H1 (cell line): Measurements from ENCODE around the gene EXD3. TPM values are rescaled to one million over a fixed set of nuclear protein-coding genes. Genes with fewer than 3 reads are reported as not detected.

Source experiments
- CTCF ChIA-PET: fragments of 300-600 bp; sonication (Branson Sonifier 250); formaldehyde crosslinking; loops from one replicate; lab custom pipeline; 2021; ENCODE audit not compliant: partially characterized antibody; lab: Charles Lee
- POLR2A ChIA-PET: fragments of 300-600 bp; sonication (Branson Sonifier 250); formaldehyde crosslinking; loops from one replicate; lab custom pipeline; 2021; ENCODE audit warnings: inconsistent platforms; ENCODE audit not compliant: partially characterized antibody; lab: Charles Lee
- DNase-seq, 2 experiments: peaks; one replicate each; pipeline versions ENCODE4 v3.0.0 to v3.0.0-alpha.2; 2010 to 2022; ENCODE audit warnings: low spot score in 2 of 2, low read depth in 1 of 2, mixed read lengths in 1 of 2
- FAIRE-seq: peaks from 2 replicates; lab custom pipeline; 2011; peaks lifted over from hg19 to GRCh38; lab: Jason Lieb, UNC
- H2AFZ ChIP-seq: 2 replicates; pipeline ENCODE4 v1.8.1; 2012; ENCODE audit warnings: low read length, inconsistent platforms
- H2AK5ac ChIP-seq: 2 replicates; pipeline ENCODE4 v1.6.1; 2013; ENCODE audit warnings: low read depth, low read length
- H2BK120ac ChIP-seq: replicated peaks from 2 replicates; pipeline ENCODE3; 2013; ENCODE audit warnings: low read depth, low read length, inconsistent platforms
- H2BK12ac ChIP-seq: 2 replicates; pipeline ENCODE4 v1.6.1; 2013; ENCODE audit warnings: low read depth, low read length
- H2BK15ac ChIP-seq: 2 replicates; pipeline ENCODE4 v1.6.1; 2013; ENCODE audit warnings: low read length
- H2BK20ac ChIP-seq: 2 replicates; pipeline ENCODE4 v1.6.1; 2013; ENCODE audit warnings: low read length
- H2BK5ac ChIP-seq: 2 replicates; pipeline ENCODE4 v1.6.1; 2013; ENCODE audit warnings: low read depth, low read length
- H3K14ac ChIP-seq: 2 replicates; pipeline ENCODE4 v1.6.1; 2013; ENCODE audit warnings: inconsistent platforms; ENCODE audit not compliant: insufficient read length
- H3K18ac ChIP-seq: 2 replicates; pipeline ENCODE4 v1.6.1; 2013; ENCODE audit warnings: low read length; ENCODE audit errors: extremely low read depth
- H3K23ac ChIP-seq: 2 replicates; pipeline ENCODE4 v1.6.1; 2013; ENCODE audit warnings: inconsistent platforms; ENCODE audit not compliant: insufficient read length
- H3K23me2 ChIP-seq: 2 replicates; pipeline ENCODE4 v1.6.1; 2013; ENCODE audit warnings: low read depth, low read length
- H3K27ac ChIP-seq: 2 replicates; pipeline ENCODE4 v1.6.1; 2011; ENCODE audit warnings: low read depth, low read length, inconsistent platforms
- H3K27me3 ChIP-seq, 4 experiments: replicated peaks in 1 of 4; 1 replicate in 1 of 4; 2 replicates in 3 of 4; pipeline versions ENCODE4 v1.6.1 to v1.8.1; 2011 to 2013; ENCODE audit warnings: low read length in 3 of 4, mild to moderate bottlenecking in 3 of 4, inconsistent platforms in 2 of 4, mixed read lengths in 2 of 4, moderate library complexity in 1 of 4; ENCODE audit not compliant: control insufficient read depth in 3 of 4, insufficient read depth in 3 of 4; ENCODE audit errors: extremely low read depth in 1 of 4
- H3K36me3 ChIP-seq, 4 experiments: 2 replicates each; pipeline versions ENCODE4 v1.6.1 to v1.8.1; 2011 to 2013; ENCODE audit warnings: mild to moderate bottlenecking in 4 of 4, low read length in 3 of 4, moderate library complexity in 2 of 4, control low read depth in 1 of 4, inconsistent platforms in 1 of 4; ENCODE audit not compliant: insufficient read depth in 4 of 4, control insufficient read depth in 2 of 4
- H3K4ac ChIP-seq: replicated peaks from 2 replicates; pipeline ENCODE3; 2013; ENCODE audit warnings: low read length, low read depth, mixed read lengths, inconsistent platforms; ENCODE audit not compliant: insufficient read length
- H3K4me1 ChIP-seq, 4 experiments: replicated peaks in 1 of 4; 1 replicate in 1 of 4; 2 replicates in 3 of 4; pipeline versions ENCODE4 v1.6.1 to v1.8.1; 2011 to 2013; ENCODE audit warnings: low read length in 3 of 4, inconsistent platforms in 2 of 4, mixed read lengths in 1 of 4; ENCODE audit not compliant: insufficient read depth in 4 of 4, control insufficient read depth in 3 of 4
- H3K4me2 ChIP-seq, 2 experiments: 2 replicates each; pipeline versions ENCODE4 v1.6.1 to v1.8.1; 2011 to 2013; ENCODE audit warnings: low read depth in 2 of 2, low read length in 2 of 2, control low read depth in 1 of 2, inconsistent platforms in 1 of 2, mild to moderate bottlenecking in 1 of 2; ENCODE audit not compliant: insufficient read depth in 1 of 2
- H3K4me3 ChIP-seq, 4 experiments: fragments of 200-600, 300-600 bp in 1 of 4; sonication (generic), shearing (Covaris generic), sonication (Bioruptor Twin) in 1 of 4; 2 replicates each; pipeline versions ENCODE4 v1.5.1 to v1.8.1; 2011 to 2016; ENCODE audit warnings: low read length in 4 of 4, low read depth in 3 of 4, control low read depth in 2 of 4, inconsistent platforms in 2 of 4, mild to moderate bottlenecking in 2 of 4, mixed read lengths in 1 of 4, moderate library complexity in 1 of 4; ENCODE audit not compliant: insufficient read depth in 2 of 4; ENCODE audit errors: extremely low read depth in 1 of 4
- H3K56ac ChIP-seq: replicated peaks from 2 replicates; pipeline ENCODE3; 2013; ENCODE audit warnings: low read depth, mild to moderate bottlenecking, mixed read lengths, low read length, inconsistent platforms; ENCODE audit not compliant: insufficient read length
- H3K79me1 ChIP-seq: 2 replicates; pipeline ENCODE4 v1.6.1; 2013; ENCODE audit warnings: low read depth, low read length, control low read depth
- H3K79me2 ChIP-seq, 2 experiments: 2 replicates each; pipeline versions ENCODE4 v1.6.1 to v1.8.1; 2012 to 2013; ENCODE audit warnings: low read length in 2 of 2, mild to moderate bottlenecking in 2 of 2, inconsistent platforms in 1 of 2; ENCODE audit not compliant: insufficient read depth in 2 of 2, control insufficient read depth in 1 of 2
- H3K9ac ChIP-seq, 4 experiments: replicated peaks in 1 of 4; 1 replicate in 1 of 4; 2 replicates in 3 of 4; pipeline versions ENCODE4 v1.6.1 to v1.8.1; 2011 to 2013; ENCODE audit warnings: low read depth in 3 of 4, low read length in 3 of 4, control low read depth in 2 of 4, mild to moderate bottlenecking in 2 of 4, moderate library complexity in 2 of 4, inconsistent platforms in 1 of 4; ENCODE audit errors: extremely low read depth in 1 of 4
- H3K9me3 ChIP-seq, 2 experiments: 2 replicates each; pipeline versions ENCODE4 v1.6.1 to v1.8.1; 2012 to 2013; ENCODE audit warnings: mild to moderate bottlenecking in 2 of 2, moderate library complexity in 2 of 2, control low read depth in 1 of 2, inconsistent platforms in 1 of 2, low read depth in 1 of 2, low read length in 1 of 2, mixed read lengths in 1 of 2; ENCODE audit not compliant: insufficient read depth in 2 of 2
- H4K20me1 ChIP-seq, 2 experiments: replicated peaks in 1 of 2; 2 replicates each; pipeline versions ENCODE3 to v1.8.1; 2011 to 2013; ENCODE audit warnings: inconsistent platforms in 2 of 2, low read length in 2 of 2, mild to moderate bottlenecking in 1 of 2; ENCODE audit not compliant: insufficient read depth in 2 of 2, control insufficient read depth in 1 of 2
- H4K5ac ChIP-seq: 2 replicates; pipeline ENCODE4 v1.6.1; 2013; ENCODE audit warnings: low read length, low read depth, mixed read lengths, inconsistent platforms; ENCODE audit not compliant: insufficient read length
- H4K8ac ChIP-seq: 2 replicates; pipeline ENCODE4 v1.8.0; 2013; ENCODE audit warnings: mild to moderate bottlenecking, moderate library complexity, low read length, inconsistent platforms; ENCODE audit not compliant: insufficient read depth; ENCODE audit errors: extremely low read depth
- H4K91ac ChIP-seq: replicated peaks from 2 replicates; pipeline ENCODE3; 2013; ENCODE audit warnings: low read length, mixed read lengths, inconsistent platforms; ENCODE audit not compliant: insufficient read length
- ATF3 ChIP-seq: IDR thresholded peaks from 2 replicates; pipeline ENCODE4 v1.6.1; 2011; ENCODE audit warnings: low read depth, mild to moderate bottlenecking, low read length; ENCODE audit not compliant: insufficient read depth
- CBX5 ChIP-seq: fragments of 300-800, 300-1000 bp; sonication (generic); IDR thresholded peaks from 2 replicates; pipeline ENCODE4 v1.7.1; 2016; ENCODE audit warnings: antibody characterized with exemption, low read length, low read depth
- RAD21 ChIP-seq, 2 experiments: IDR thresholded peaks in 1 of 2; conservative IDR thresholded peaks in 1 of 2; 2 replicates each; pipeline ENCODE4 v1.6.1; 2011; ENCODE audit warnings: low read depth in 2 of 2, low read length in 2 of 2, improper control_type of control experiment in 1 of 2, inconsistent platforms in 1 of 2, mild to moderate bottlenecking in 1 of 2, moderate library complexity in 1 of 2
- SAP30 ChIP-seq: fragments of 300-600 bp; sonication (generic); IDR thresholded peaks from 2 replicates; pipeline ENCODE4 v1.7.1; 2012; ENCODE audit warnings: low read length, moderate library complexity, mild to moderate bottlenecking, inconsistent platforms; ENCODE audit not compliant: insufficient read depth, insufficient replicate concordance
- ZNF274 ChIP-seq: IDR thresholded peaks from 2 replicates; pipeline ENCODE4 v1.7.0; 2012; ENCODE audit warnings: low read length, borderline replicate concordance; ENCODE audit errors: extremely low read depth
- WGBS, 2 experiments: shearing (Covaris generic) in 1 of 2; methylation state at CpG; one replicate each; pipeline versions ENCODE4 v1.1.6 to v1.1.7; 2013 to 2015; ENCODE audit warnings: low lambda C conversion rate in 2 of 2, mixed read lengths in 2 of 2, inconsistent platforms in 1 of 2, low coverage in 1 of 2, missing lambda C conversion rate in 1 of 2; ENCODE audit not compliant: insufficient replicate concordance in 2 of 2, insufficient coverage in 1 of 2, insufficient read length in 1 of 2; ENCODE audit errors: extremely low coverage in 1 of 2, missing lambda C conversion rate in 1 of 2; 5-methylcytosine and 5-hydroxymethylcytosine counted together
- polyA plus RNA-seq, 7 experiments: library from polyadenylated mRNA; depleted of rRNA in 3 of 7; stranded (reverse) in 5 of 7; unstranded in 2 of 7; fragments of >200 nt in 5 of 7; fragments of 200-250 nt in 2 of 7; gene quantifications; 1 replicate in 5 of 7; 2 replicates in 1 of 7; 4 replicates in 1 of 7; pipeline versions ENCODE4 v1.2.1 to v1.2.3, GENCODE V29; 2011 to 2013; ENCODE audit warnings: missing spikeins in 2 of 7, mixed read lengths in 2 of 7
- total RNA-seq: library from RNA; stranded (reverse); fragmentation: NEBNext Ultra II Directional; extraction: Animal tissue kit (Norgen Biotek cat#: 25700); gene quantifications from 2 replicates; pipeline ENCODE4 v1.2.1, GENCODE V29; 2021

Gene EXD3
- total and polyA plus RNA-seq, 2 of the 8 experiments (the other 6 are each of a cell fraction or from before 2014, with no cell fraction given): 7.2 to 9.4 TPM

GRCh38 chr9:137273611-137274320 lies 149.2 kb downstream of the EXD3 start:
- Histone ChIP-seq H3K23ac (no peak overlapping the region), H3K56ac (no peak overlapping the region), H3K14ac (no peak overlapping the region), H3K4me2 (no peak overlapping the region), H3K27ac (no peak overlapping the region), H3K79me1 (no peaks in the 10 kb centered on the region), H4K20me1 (peaks cover 4 to 7% of the 10 kb centered on the region in 2 experiments), H3K4ac (no peak overlapping the region), H2BK5ac (peak overlapping the region; percentile 52), H4K5ac (no peak overlapping the region), H3K4me1 (peaks cover 0 to 23% (median 13%) of the 10 kb centered on the region in 4 experiments; a peak in 6 of 7 replicates), H2AK5ac (no peak overlapping the region), H3K36me3 (peaks cover 0 to 12% (median 10%) of the 10 kb centered on the region in 4 experiments; a peak in 6 of 8 replicates), H3K18ac (no peak overlapping the region), H4K91ac (no peak overlapping the region), H3K79me2 (no peaks in the 10 kb centered on the region), H3K9me3 (no peaks in the 10 kb centered on the region), H2AFZ (no peak overlapping the region), H3K9ac (no peak overlapping the region), H2BK12ac (no peak overlapping the region), H2BK15ac (no peak overlapping the region), H3K23me2 (peaks cover 2% of the 10 kb centered on the region; the same call in 1 of the 2 replicates), H3K4me3 (no peak overlapping the region), H3K27me3 (peaks cover 0 to 7% (median 2%) of the 10 kb centered on the region in 4 experiments; a peak in 4 of 7 replicates), H2BK20ac (no peak overlapping the region), H2BK120ac (no peak overlapping the region), H4K8ac (no peak overlapping the region; the same call in 1 of the 2 replicates)
- no peak for FAIRE-seq
- ChIA-PET CTCF (interaction anchor here (0.5 to 2.2 kb wide), 10 partner anchors 9 to 212 kb away, joined by 3 to 8 read pairs (median 4); no protein-coding TSS in a partner anchor), POLR2A (interaction anchor here (1.0 to 47.8 kb wide), 4 partner anchors 8 to 39 kb away, joined by 3 to 1462 read pairs (median 4); partner anchors contain the start of genes CYSRT1, NDOR1, NELFB and NRARP)
- no peak for DNase-seq
- 89% methylated on average over 15 of the region's 15 CpGs; no CpG with 5 or more reads in 1 of the 2 experiments for WGBS, 2 experiments
- TF ChIP-seq ATF3 (no peak), SAP30 (no peak), ZNF274 (no peak), CBX5 (no peak), RAD21 (IDR thresholded peaks at IDR 0.05 in 1 of 2, conservative IDR thresholded peaks at IDR 0.05 in 1 of 2; ENCODE audit: low read depth in 2 of 2, low read length in 2 of 2) (no peak)
